ENCODE data around the gene VPS33A.

The VPS33A gene

DNA sequence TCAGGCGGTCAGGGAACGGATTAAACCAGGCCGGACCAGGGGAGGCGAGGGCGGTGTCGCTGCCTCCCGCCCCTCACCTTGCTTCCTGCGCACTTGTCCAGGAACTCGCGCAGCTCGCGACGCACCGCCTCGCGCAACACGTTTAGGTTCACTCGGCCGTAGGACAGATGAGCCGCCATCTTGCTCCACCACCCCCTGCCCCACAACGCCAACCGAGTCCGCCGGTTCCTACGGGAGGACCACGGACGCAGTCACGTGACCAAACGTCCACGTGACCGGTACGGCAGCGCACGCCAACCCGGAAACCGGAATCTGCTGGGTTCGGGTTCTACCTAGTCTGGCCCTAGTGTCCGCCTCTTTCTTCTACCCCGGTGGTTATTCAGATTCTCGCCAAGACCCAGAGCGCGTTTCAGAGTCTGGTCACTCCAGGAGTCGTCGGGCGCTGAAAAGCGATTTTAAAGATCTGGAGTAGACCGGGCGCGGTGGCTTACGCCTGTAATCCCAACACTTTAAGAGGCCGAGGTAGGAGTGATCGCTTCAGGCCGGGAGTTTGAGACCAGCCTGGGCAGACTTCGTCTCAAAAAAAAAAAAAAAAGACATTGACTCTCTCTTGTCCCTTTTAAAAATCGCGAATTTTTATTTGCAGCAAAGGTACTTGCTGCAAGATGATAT lies at the start of gene VPS33A:
Gene VPS33A, minus strand, starts transcription at position 265 of the 672 bp plus-strand sequence. Its CDS starts 86 bp downstream, at position 179.
- TF ChIP-seq ZNF274 (IDR thresholded peaks at IDR 0.05; ENCODE audit: low read depth, low read length) = no peak
- H3K4me3 ChIP-seq (ENCODE audit: low read length) = peak within 1 kb of the TSS; percentile 92

DNA sequence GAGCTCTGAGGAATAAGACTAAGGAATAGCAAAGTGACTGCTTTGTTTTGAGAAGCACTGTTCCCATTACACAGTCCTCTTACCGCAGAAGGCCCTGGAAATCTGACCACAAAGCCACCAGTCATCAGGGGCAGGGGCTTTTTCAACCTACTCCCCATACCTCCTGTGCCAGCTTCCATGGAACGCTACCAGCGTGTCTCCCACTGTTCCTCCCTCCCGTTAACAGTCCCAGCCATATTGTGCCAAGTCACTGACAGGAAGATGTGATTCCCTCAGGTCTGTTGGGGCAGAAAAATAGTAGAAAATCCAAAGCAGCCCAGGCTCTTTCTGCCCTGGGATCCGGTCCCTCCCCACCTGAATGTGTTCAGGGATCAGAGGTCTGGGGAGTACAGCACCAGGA lies 46.6 kb upstream of the VPS33A start:
- no peak for TF ChIP-seq ZNF274 (IDR thresholded peaks at IDR 0.05; ENCODE audit: low read depth, low read length)
- H3K4me3 ChIP-seq (ENCODE audit: low read length) = no peak overlapping the region

DNA sequence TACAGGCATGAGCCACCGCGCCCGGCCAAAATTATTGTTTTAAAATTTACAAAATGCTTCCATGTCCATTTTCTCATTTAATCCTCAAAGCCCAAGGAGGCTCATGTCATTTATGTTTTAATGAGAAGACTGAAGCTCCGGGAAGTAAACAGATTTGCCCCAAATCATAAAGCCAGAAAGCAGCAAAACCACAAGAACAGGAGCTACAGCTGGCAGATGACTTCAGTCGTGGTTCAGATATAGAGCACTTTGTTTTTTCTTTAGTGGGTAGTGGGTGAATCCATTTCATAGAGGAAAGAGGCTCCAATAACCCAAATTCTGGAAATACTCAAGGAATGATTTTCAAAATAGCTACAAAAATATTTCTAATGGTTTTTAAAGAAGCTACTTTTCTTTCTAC lies 45.4 kb upstream of the VPS33A start:
- no peak overlapping the region for H3K4me3 ChIP-seq (ENCODE audit: low read length)
- no peak for TF ChIP-seq ZNF274 (IDR thresholded peaks at IDR 0.05; ENCODE audit: low read depth, low read length)

DNA sequence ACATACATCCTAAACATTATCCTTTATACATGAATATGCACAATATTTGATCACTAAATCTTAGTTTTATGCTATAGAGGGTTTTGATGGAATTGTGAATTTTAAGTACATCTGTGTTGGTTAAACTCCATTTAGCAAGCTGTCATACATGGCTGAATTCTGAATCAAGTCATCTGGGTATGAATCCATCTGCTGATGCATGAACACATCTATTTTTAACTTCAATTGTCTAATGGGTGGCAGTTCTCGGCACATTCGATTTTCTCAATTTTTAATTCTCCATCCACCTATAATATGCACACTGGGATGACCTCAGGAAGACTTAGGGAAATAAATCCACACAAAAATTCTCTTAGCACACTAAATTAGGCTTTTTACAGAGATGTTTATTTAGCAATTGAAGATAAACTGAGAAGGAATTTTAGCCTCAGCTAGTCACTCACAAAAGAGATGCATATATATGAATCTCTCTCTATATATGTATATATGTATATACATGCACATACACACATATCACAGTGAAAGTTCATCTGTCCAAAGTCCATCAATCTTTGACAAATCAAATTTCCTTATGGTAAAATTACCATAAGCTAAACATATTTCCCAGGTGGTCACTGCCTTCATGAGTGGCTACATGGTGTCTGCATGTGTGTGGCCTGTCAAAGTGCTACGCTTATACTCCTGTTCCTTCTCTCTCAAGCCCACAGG lies 44.5 kb upstream of the VPS33A start:
- TF ChIP-seq ZNF274 (IDR thresholded peaks at IDR 0.05; ENCODE audit: low read depth, low read length) = no peak
- no peak overlapping the region for H3K4me3 ChIP-seq (ENCODE audit: low read length)

DNA sequence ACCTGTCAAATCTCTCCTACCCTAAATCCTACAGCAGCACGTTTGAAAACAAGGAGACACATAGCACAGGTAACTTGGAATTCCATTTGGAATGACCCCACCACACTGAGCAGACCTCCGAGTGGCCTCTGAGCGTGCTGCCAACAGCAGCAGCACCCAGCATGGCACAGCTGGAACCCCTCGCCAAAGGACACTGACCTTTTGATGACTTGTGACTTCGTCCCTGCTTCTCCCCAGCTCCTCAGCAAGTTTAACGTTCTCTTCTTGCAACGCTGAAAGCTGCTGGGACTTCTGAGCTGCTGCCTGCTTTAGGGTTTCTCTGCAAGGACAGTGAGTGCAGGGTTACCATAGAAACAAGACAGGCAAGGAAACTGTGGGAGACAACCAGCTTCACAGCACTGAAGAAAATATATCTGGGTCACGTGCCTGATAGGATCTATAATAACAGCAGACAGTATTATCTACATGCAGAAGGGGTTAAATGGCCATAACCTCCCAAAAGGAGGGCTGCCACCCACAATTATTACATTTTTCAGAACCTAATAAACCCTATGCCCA lies 43.3 kb upstream of the VPS33A start:
- TF ChIP-seq ZNF274 (IDR thresholded peaks at IDR 0.05; ENCODE audit: low read depth, low read length) = no peak

DNA sequence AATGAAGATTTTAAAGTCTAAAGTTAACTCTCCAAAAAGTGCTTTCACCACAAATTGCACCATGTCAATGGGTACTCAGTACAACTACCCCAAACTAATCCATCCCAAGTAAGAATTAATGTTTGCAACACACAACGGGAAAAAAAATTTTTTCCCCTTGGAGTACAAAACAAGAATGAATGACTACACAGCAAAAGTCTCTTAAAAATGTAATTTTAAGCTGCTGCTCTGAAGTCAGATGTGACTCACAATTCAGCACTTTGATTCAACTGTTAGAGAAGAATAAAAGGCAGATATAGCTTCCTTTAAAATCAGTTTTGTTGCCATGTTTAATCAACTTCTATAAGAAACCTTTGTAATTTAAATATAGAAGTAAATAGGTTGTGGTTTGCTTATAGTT lies 42.5 kb upstream of the VPS33A start:
- no peak for TF ChIP-seq ZNF274 (IDR thresholded peaks at IDR 0.05; ENCODE audit: low read depth, low read length)
- no peak overlapping the region for H3K4me3 ChIP-seq (ENCODE audit: low read length)

More for the DNA sequence above, 43.3 kb upstream of the VPS33A start:
- no peak overlapping the region for H3K4me3 ChIP-seq (ENCODE audit: low read length)

DNA sequence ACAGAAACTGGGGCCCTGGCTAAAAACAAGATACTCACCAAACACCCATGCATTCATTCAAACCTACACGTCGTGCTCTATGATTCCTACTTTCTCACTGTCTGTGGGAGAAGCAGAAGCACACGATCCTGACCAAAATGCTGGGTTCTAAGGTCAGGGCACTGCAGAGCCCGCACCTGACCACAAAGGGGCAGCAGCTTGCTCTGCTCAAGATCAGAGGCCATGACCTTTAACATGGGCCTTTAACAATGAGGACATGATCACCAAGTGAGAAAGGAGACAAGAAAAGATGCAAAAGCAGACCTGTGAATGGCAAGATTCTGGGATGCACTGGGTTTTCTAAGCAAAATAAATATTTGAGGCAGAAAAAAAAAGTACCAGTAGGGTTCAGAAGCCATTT lies 40.1 kb upstream of the VPS33A start:
- no peak overlapping the region for H3K4me3 ChIP-seq (ENCODE audit: low read length)
- no peak for TF ChIP-seq ZNF274 (IDR thresholded peaks at IDR 0.05; ENCODE audit: low read depth, low read length)

DNA sequence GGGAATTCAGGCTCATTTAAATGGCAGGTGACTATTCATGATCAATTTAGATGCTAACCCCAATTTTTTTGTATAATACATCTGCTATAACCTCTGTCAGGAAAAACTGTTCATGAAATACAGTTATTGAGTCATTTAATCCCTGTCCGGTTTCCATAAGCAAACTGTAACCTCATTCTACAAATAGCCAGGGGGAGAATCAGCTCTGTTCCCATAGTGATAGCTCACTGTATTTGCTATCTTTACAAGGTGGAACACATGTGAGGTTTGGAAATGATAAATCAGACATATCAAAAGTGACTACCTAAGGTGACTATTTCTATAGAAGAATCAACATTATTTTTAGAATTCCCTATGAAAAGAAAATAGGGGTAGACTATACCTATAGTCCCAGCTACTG lies 38.6 kb upstream of the VPS33A start:
- no peak overlapping the region for H3K4me3 ChIP-seq (ENCODE audit: low read length)
- no peak for TF ChIP-seq ZNF274 (IDR thresholded peaks at IDR 0.05; ENCODE audit: low read depth, low read length)

DNA sequence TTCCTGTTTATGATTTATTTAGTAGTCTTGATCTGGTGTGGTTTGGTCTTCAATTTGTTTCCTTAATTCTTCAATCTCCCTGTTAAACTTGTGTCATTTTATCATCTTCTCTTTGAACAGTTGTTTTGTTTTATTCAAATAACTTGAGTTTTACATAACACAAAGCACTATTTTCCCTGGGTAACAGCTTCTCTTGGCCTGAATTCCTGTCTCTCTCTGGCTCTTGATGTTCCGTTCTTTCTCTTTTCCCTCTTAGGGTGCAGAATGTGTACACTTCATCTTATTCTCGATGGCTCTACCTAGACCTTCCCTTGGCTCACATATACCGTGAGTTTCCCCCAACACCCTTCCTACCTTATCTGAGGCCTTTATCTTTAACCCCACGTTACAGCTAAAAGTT lies 36.8 kb upstream of the VPS33A start:
- no peak overlapping the region for H3K4me3 ChIP-seq (ENCODE audit: low read length)
- no peak for TF ChIP-seq ZNF274 (IDR thresholded peaks at IDR 0.05; ENCODE audit: low read depth, low read length)

DNA sequence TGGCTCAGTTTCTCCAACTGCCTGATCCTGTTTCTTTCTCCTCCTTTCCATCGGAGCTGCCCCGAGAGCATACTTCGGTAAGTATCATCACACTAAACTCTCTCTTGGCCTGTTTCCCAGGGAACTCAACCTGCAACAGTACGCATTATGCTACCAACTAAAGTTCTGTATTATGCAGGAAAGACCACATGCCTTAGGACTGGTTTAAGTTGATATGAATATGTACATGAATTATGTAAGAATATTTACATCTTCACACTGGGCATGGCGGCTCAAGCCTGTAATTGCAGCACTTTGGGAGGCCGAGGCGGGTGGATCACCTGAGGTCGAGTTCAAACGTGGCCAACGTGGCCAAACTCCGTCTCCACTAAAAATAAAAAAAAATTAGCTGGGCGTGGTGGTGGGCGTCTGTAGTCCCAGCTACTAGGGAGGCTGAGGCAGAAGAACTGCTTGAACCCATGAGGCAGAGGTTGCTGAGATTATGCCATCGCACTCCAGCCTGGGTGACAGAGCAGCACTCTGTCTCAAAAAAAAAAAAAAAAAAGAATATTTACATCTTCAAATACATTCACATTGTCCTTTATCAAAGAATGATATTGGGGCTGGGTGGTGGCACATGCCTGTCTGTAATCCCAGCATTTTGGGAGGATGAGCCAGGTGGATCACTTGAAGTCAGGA lies 31.9 kb upstream of the VPS33A start:
- no peak overlapping the region for H3K4me3 ChIP-seq (ENCODE audit: low read length)
- TF ChIP-seq ZNF274 (IDR thresholded peaks at IDR 0.05; ENCODE audit: low read depth, low read length) = no peak

DNA sequence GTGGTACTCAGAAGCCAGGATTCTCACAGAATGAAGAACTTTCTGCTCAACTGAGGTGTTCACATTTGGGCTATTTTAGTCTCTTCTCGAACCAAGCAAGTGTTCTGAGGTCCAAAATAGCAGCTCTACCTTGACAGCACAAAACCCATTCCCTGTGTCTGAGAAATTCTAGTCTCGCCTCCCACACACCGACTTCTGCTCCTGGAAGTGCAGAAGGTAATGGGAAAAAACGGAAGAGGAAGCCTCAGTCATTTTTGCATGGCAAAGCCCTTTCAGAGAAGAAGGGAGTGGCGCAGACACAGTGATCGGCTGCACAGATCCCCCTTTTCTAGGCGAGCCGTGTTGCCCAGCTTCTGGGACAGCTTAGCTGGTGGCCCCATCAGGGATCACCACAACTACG lies 31.2 kb upstream of the VPS33A start:
- H3K4me3 ChIP-seq (ENCODE audit: low read length) = no peak overlapping the region
- TF ChIP-seq ZNF274 (IDR thresholded peaks at IDR 0.05; ENCODE audit: low read depth, low read length) = no peak

DNA sequence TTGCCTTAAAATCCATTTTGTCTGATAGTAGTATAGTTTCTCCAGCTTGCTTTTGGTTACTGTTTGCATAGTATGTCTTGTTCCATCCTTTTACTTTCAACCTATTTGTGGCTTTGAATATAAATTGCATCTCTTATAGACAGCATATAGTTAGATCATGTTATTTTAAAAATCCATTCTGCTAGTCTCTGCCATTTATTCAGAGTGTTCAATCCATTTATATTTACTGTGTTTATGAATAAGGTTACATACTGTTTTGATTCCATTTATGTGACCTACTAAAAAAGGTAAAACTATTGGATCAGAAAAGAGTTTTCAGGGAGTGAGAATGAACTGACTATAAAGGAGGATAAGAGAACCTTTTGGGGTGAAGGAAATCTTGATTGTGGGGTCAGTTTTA lies 29.6 kb upstream of the VPS33A start:
- H3K4me3 ChIP-seq (ENCODE audit: low read length) = no peak overlapping the region
- TF ChIP-seq ZNF274 (IDR thresholded peaks at IDR 0.05; ENCODE audit: low read depth, low read length) = no peak

DNA sequence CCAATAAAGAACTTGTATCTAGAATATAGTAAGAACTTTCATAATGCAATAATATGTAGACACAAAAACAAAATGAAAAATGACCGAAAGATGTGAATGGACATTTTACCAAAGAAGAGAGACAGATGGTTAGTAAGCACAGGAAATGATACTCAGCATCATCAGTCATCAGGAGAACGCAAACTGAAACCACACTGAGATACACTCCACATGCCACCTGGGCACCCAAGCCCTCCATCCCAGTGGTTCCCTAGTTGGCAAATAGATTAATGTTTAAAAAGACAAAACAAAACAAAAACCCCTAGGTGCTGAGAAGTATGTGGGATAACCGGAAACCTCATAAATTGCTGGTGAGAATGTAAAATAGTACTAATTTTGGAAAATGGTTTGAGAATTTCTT lies 26.8 kb upstream of the VPS33A start:
- H3K4me3 ChIP-seq (ENCODE audit: low read length) = no peak overlapping the region
- TF ChIP-seq ZNF274 (IDR thresholded peaks at IDR 0.05; ENCODE audit: low read depth, low read length) = no peak

DNA sequence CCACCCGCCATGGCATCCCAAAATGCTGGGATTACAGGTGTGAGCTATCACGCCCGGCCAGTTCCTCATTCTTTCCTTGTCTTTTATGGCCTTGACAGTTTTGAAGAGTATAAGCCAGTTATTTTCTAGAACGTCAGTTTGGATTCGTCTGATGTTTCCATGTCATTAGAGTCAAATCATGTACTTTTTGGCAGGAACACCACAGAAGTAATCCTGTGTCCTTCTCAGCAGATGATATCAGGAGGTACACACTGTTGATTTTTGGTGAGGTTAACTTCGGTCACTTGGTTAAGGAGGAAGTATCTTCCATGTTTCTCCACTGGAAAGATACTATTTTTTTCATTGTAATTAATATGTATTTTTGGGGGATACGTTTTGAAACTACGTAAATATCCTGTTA lies 25.1 kb upstream of the VPS33A start:
- no peak for TF ChIP-seq ZNF274 (IDR thresholded peaks at IDR 0.05; ENCODE audit: low read depth, low read length)
- H3K4me3 ChIP-seq (ENCODE audit: low read length) = no peak overlapping the region

DNA sequence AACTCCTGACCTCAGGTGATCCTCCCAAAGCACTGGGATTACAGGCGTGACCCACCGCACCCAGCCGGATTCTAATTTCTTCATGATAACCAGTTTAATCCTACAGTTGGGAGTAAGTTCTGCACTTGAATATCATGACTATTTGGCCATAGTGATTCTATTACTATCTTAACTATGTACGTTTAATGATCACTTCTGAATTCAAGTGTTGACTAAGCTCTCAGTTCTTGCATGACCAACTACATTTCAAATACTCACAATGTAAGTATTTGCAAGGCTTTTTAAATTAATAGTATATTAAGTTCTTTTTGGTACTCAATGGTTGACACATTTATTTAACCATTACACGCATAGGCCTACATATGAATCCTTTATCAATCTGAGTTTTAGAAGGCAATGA lies 17.4 kb upstream of the VPS33A start:
- no peak for TF ChIP-seq ZNF274 (IDR thresholded peaks at IDR 0.05; ENCODE audit: low read depth, low read length)
- no peak overlapping the region for H3K4me3 ChIP-seq (ENCODE audit: low read length)

Data from GM08714 (cell line).